Activated CD8-positive, alpha-beta memory T cell treated with anti-CD3 and anti-CD28 coated beads, Interleukin-2, amount 50 U/mL, for 4 hours (primary cell): ENCODE data around the gene HTRA3.

ENCODE experiments used
- DNase-seq: peaks from one replicate; pipeline ENCODE4 v3.0.0-alpha.2; 2020

HTRA3 gene

DNA sequence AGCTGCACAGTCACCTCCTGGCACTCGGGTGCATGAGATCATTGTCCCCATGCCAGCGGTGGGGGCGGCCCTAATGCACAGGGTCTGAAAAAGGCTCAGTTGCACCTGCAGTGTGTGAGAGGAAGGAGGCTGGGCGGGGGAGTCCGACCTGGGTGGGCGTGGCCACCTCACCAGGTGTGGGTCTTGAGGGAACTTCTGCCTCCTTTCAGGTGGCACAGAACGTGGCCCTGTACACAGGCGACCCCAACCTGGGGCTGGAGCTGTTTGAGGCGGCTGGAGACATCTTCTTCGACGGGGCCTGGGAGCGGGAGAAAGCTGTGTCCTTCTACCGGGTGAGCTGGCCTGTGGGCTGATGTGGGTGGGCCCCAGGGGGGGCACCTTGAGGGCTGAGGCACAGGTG is 34.3 kb upstream of the HTRA3 start:
- DNase-seq, result no peak

DNA sequence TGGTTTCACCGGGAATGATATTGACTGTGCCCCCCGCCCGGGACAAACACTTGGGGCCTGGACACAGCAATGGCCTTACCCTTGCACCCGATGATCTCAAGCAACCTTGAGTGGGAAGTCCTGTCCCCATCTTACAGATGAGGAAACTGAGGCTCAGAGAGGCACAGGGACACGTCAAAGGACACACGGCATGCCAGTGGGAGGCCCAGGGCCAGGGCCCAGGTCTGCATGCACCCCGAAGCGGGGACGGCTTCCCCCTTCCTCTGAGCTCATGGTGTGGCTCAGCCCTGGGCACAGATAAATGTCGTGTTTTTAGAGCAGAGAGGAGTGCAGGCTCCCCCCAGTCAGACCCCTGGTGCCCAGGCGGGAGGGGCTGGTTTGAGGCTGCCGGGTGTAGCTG is 33.9 kb upstream of the HTRA3 start:
- DNase-seq, result no peak

DNA sequence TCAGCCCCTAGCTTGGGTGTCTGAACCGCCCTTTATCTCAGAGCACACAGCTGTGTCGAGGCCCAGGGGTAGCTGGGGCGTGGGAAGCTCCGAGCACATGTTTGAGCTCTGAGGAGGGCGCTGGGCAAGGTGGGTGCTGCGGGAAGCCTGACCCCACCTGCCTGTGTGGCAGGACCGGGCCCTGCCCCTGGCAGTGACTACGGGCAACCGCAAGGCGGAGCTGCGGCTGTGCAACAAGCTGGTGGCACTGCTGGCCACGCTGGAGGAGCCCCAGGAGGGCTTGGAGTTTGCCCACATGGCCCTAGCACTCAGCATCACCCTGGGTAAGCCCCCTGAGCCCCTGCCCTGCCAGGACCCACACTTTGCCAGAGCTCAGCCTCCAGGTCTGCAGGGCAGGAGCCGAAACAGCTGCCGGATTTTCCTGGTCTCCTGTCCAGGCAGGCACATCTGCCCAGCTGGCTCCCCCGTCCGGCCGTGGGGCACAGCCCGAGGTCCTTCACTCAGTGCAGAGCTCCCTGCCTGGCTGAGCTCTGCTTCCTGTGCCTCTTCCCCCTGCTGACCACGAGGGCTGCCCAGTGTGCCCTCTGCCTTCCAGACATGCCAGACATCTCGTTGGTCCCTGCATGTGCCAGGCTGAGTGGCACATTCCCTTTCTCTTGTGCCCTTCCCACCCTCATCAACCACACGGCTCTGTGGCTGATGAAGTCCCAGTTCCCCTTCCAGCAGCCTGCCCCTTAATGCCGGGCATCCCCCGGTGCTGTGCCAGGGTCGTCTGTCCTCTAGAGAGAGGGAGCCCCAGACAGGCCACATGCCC is 33.2 kb upstream of the HTRA3 start:
- DNase-seq, result no peak

DNA sequence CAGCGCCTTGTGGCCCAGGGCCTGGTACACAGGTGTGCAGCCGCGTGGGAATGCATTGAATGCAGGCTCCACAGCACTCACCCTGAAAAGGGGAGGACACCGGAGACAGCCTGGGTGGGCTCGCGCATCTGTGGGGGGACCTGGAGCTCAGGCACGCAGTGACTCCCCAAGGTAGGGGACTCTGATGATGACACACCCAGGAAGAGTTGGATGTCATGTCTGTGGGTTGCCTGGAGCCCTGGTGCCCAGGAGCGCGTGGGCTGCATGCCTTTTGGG is 32.7 kb upstream of the HTRA3 start:
- no peak for DNase-seq

- DNase-seq, result no peak
These were observed 32.1 kb upstream of the HTRA3 start for GRCh38 chr4:8237256-8237989.

DNA sequence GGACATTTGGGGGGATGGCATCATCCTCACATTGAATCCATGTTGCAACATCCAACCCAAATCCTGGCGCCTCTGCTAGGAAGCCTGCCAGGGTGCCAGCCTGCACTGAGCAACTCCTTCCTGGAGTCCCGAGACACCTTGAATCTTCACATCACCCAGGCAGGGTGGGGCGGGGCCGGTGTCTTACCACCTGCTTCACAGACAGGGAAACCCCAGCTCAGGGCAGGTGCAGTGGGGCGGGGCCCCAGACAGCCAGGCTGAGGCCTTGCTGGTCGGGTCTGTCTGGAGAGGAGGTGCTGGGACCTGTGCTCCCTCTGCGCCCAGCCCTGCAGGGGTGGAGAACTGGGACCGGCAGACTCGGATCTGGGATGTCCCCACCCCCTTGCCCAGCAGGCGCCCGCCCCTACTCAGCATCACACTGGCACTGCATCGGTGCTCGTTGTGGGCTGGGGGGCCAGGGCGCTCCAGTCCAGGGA is 31.5 kb upstream of the HTRA3 start:
- DNase-seq, result no peak

- no peak for DNase-seq
These were observed 31.0 kb upstream of the HTRA3 start for GRCh38 chr4:8238515-8239053.

DNA sequence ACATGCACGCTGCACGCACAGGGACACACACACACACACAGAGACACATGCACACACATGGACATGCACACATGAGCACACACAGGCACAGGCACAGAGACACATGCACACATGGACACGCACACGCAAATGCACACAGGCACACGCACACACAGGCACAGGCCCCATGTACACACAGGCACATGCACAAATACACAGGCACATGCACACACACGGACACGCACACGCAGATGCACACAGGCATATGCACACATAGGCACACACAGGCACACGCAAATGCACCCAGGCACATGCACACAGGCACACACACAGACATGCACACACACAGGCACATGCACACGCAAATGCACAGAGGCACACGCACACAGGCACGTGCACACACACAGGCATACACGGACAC is 30.3 kb upstream of the HTRA3 start:
- DNase-seq, result no peak

DNA sequence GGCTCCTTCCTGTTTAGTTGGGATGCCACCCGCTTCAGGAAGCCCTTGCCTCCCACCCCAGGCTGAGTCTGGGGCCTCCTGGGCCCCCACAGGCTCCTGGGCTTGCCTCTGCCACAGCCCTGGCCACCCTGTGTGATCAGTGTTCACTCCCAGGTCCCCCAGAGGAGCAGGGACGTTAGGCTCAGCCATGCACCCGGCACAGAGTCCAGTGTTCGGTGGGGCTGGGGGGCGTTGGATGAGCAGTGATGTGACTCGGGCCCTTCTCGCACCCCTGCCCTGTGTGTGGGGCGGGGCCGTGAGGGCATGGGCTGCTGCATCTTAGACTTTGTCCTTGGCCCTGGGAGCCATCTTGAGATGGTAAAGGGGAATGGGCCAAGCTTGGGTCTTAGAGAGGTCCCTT is 29.9 kb upstream of the HTRA3 start:
- DNase-seq, result no peak

DNA sequence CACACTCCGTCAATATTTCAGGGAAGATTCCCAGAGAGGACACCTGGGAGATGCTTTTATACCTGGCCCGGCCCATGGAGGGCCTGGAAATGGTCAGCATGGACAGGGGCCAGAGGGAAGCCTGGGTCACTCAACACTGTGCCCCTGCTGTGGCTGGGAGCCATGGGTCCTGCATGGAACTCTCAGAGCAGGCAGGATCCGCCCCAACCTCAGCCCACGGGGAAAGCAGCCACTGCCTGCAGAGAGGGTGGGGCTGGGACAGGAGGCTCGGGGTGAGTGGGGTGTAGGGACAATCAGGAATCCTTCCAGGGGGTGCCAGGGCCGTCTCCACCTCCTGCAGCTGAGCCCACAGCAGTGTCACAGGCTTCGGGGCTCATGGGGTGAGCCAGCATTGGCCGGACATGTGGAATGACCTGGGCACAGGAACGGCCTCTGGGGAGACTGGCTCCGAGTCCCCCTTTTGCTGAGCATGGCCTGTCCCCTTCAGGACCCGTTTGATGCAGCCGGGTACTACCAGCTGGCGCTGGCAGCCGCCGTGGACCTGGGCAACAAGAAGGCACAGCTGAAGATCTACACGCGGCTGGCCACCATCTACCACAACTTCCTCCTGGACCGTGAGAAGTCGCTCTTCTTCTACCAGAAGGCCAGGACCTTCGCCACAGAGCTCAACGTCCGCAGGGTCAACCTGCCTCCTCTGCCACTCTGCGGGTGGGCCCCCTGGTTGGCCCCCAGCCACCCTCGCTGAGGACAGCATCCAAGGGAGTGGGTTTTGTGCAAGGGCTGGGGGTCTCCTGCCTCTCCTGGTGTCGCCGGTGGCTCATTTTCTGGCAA is 29.1 kb upstream of the HTRA3 start:
- no peak for DNase-seq

DNA sequence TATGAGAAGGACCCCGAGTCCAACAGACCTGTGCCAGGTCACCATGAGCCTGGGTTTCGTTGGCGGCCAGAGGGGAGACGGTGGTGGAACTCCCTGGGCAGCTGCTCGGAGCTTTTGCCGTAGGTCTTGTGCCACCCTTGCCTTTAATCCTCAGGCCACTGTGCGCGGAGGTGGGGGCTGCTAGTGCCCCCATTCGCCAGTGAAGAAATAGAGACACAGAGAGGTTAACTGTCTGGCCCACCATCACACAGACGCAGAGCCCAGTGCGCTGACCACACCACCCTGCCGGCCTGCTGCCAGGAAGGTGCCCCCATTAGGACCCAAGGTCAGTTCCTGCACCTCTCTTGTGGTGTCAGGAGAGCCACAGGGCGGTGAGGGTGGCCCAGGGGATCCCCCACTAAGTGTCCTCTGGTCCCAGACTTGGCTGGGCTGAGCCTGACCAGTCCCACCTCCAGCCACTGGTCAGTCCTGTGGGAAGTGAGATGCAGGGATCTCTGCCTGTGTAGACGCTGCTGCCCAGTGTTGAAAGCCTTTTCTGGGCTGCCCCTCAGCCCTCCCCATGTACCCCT is 28.3 kb upstream of the HTRA3 start:
- DNase-seq, result no peak

DNA sequence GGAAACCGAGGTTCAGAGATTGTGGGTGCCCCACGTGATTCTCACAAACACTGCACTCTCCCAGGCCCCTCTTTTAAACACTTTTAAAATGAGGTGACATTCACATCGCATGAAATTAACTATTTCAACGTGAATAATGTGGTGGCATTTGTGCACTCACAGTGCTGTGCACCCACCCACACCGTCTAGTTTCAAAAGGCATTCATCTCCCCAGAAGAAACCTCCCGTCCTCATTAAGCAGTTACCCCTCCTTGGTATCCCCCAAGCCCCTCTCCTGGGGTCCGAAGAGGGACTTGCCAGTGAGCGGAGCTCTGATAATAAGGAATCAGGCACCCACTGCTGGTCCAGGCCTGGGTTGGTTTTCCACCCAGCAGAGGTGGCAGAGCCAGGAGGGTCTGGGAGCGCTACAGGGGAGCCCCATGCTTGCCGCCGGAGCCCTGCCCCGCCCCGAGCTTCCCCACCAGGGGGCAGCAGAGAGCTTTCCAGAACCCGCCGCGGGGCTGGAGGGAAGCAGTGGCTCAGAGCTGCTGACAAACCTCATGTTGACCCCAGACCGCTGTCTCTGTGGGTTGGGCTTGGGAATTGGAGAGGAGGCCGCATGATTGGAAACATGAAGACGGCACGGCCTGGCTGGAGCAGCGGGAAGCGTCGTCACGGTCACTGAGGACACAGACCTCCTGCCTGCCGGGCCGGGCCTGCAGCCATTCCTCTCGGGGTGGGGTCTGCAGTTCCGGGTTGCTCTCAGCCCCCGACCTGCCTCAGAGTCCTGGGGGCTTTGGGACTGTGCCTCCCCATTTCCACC is 27.5 kb upstream of the HTRA3 start:
- DNase-seq, result peak; percentile 85

DNA sequence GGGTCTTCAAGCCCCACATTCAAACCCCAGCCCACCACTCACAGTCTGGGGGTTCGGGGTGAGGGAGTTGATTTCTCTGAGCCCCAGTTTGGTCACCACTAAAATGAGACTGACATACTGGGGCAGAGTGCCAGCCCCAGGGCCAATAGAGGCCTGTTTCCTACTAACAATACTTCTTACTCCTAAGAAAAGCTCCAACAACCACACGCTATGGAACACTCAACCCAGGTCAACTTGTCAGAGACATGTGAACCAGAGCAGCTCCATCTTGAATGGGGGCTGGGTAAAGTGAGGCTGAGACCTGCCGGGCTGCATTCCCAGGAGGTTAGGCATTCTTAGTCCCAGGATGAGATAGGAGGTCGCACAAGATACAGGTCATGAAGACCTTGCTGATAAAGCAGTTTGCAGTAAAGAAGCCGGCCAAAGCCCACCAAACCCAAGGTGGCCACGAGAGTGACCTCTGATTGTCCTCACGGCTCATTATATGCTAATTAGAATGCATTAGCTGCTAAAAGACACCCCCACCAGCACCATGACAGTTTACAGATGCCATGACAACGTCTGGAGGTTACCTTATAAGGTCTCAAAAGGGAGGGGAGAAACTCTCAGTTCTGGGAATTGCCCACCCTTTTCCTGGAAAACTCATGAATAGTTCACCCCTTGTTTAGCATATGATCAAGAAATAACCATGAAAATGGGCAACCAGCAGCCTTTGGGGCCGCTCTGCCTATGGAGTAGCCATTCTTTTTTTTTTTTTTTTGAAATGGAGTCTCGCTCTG is 26.6 kb upstream of the HTRA3 start:
- no peak for DNase-seq

DNA sequence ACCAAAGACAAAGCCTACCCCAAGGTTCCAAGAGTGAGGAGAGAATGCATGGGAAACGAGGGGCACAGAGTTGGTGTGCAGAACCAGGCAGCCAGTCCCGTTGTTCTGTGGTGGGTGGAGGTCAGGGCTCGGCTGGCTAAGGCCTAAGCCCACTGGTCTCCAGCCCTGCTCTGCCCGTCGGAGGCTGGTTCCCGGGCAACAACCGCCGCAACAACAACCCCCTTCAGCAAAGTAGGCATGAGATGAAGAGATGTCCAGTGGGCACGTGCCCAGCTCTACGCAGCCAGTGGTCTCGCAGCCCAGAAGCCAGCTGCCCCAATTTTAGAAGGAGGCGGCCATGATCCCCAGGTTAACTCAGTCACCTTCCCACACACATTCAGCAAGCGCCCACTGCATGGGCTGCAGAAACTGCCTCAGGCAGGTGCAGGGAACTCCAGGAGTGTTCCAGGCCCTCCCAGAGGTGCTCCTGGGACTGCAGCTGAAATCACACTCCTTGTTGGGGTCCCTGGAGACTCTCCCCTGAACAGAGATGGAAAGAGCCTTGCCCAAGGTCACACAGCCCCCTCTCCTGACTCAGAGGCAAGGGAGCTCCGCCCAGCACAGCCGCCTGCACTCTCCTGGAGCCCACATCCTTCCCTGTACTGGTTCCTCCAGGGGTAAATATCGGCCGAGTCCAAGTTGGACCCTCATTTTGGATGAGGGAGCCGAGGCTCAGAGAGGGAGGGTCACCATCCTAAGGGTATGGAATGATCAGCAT is 25.4 kb upstream of the HTRA3 start:
- DNase-seq, result no peak

- no peak for DNase-seq
These were observed 24.6 kb upstream of the HTRA3 start for GRCh38 chr4:8244931-8245460.

DNA sequence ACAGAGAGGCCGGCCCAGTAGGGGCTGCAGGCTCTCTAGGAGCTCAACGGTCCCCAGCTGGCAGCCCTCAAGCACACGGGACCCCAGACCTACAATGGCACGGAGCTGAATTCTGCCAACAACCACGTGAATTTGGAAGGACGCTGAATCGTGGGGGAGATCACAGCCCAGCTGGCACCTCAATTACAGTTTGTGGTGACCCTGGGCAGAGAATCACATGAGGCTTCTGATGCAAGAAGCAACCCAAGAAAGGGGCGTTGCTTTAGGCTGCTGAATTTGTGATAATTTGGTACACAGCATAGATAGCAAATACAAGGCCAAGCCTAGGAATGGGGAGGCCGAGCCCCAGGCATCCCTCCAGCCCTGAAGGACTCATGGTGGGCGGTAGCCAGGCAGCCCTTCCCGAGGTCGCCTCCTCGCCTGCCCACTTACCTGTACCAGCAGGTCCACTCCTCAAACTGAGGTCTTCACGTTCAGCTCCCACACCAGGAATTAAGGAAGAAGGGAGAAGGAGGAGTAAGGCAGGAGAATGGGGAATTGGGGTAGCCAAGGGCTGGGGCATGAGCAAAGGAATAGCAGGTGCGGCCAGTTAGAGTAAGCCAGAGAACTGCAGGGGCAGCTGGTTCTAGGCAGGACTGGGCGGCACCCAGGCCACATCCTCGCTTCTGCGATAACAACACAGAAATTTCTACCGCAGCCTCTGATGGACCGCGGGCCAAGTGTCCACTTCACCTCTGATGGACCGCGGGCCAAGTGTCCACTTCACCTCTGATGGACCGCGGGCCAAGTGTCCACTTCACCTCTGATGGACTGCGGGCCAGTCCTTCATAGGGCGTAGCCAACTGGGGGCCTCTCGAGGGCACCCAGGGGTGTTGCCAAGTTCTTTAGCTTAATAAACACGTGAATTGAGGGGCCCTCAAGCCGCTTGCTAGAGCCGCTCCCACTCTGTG is 23.4 kb upstream of the HTRA3 start:
- no peak for DNase-seq

- DNase-seq, result no peak
These were observed 22.3 kb upstream of the HTRA3 start for GRCh38 chr4:8247047-8247930.

DNA sequence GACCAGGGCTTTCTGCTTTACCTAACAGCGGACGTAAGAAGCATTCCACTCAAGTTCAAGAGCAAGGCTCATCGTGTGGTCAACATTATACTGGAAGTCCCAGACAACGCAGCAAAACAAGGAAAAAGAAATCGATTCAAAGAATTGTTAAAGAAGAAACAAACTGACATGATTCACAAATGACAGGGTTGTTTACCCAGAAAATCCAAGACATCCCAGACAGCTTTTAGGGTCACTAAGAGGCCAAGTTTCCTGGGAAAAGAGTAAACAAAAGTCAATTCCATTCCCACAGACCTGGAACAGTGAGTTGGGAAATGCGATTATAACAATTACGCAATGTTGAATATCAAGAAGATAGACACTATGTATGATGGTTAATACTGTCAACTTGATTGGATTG is 21.5 kb upstream of the HTRA3 start:
- no peak for DNase-seq
